SKM-1 treated with dmso at 0.1 percent for 144 hours (cell line): ENCODE measurements around the gene SMIM29.
A peak's percentile ranks its signal among the peaks of the same experiment; 100 is the strongest.
"Not testable (repeated sequence)": the region's sequence is repeated elsewhere in the genome, so short reads cannot be mapped to it uniquely, and the experiment has no call there.

Source experiments
- DNase-seq: peaks from one replicate; lab custom pipeline; 2025; ENCODE audit not compliant: unreplicated experiment; lab: John Stamatoyannopoulos, UW

The SMIM29 gene

GRCh38 chr6:34248727-34249468 lies at the start of gene SMIM29:
SMIM29 (minus strand) TSS chr6:34249006; CDS start chr6:34247791, 1,215 bp downstream.
- peak; percentile 95 for DNase-seq

DNA sequence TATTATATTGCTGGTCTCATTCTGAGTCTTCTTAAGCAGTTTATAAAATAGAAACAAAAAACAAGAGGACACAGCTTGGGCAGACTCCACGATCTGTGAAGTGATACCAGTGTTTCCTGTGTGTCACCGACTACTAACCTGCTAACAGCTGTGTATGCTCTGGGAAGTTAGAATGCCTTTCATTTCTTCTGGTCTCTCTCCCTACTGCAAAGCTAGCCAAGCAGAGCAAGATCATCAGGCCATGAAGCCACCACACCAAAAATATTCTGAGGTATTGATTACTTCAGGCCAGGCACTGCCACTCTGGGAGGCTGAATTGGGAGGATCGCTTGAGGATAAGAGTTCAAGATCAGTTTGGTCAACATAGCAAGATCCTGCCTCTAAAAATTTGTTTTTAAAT lies 46.9 kb upstream of the SMIM29 start:
- no peak for DNase-seq

DNA sequence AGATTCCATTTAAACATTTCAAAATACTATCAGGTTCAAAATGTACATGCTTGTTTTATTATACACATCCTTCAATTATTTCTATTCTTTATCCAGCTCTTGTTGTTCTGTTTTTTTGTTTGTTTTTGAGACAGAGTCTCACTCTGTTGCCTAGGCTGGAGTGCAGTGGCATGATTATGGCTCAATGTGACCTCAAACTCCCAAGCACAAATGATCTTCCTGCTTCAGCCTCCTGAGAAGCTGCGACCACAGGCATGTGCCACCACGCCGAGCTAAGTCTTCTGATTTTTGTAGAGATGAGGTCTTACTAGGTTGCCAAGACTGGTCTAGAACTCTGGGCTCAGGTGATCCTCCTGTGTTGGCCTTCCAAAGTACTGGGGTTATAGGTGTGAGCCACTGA lies 44.1 kb upstream of the SMIM29 start:
- no peak for DNase-seq

DNA sequence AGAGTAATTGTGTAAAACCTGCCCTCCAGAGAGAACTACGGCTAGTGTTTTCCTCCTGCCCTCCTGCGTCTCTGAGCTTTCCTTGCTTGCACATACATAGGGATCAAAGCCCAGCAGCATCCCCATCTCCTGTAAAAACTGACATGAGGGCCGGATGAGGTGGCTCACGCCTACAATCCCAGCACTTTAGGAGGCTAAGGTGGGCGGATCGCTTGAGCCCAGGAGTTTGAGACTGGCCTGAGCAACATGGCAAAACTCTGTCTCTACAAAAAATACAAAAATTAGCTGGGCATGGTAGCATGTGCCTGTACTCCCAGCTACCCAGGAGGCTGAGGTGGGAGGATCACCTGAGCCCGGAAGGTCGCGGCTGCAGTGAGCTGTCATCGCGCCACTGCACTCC lies 40.3 kb upstream of the SMIM29 start:
- no peak for DNase-seq

GRCh38 chr6:34288581-34288980 lies 39.8 kb upstream of the SMIM29 start:
- no peak for DNase-seq

DNA sequence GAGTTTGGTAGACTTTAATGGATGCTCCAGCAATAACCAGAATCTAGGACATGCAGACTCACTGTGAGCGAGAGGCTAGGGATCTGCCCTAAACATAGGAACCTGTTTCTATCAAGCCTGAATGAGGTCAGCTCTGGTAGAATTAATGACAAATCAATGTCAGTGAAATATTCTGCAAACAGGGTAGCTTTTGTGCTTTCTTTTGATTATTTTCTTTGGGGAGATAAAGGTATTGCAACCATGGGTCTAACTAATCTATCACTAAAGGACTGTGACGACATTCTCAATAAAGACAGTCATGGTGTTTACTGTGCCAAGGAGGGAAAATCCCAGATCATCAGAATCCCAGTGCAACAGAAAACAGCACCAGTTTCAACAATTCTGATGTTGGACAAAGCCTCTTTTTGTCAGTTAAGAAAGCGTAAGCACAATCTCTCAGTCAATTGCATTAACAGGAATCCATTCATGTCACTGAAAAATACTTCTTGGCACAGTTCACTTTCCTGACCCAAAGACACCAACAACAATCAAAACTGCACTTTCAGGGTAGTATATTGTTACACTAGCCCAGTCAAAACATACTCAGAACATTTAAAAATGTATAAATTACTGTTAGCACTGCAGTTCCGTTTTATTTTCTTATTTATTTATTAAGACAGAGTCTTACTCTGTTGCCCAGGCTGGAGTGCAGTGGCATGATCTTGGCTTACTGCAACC lies 36.8 kb upstream of the SMIM29 start:
- no peak for DNase-seq

DNA sequence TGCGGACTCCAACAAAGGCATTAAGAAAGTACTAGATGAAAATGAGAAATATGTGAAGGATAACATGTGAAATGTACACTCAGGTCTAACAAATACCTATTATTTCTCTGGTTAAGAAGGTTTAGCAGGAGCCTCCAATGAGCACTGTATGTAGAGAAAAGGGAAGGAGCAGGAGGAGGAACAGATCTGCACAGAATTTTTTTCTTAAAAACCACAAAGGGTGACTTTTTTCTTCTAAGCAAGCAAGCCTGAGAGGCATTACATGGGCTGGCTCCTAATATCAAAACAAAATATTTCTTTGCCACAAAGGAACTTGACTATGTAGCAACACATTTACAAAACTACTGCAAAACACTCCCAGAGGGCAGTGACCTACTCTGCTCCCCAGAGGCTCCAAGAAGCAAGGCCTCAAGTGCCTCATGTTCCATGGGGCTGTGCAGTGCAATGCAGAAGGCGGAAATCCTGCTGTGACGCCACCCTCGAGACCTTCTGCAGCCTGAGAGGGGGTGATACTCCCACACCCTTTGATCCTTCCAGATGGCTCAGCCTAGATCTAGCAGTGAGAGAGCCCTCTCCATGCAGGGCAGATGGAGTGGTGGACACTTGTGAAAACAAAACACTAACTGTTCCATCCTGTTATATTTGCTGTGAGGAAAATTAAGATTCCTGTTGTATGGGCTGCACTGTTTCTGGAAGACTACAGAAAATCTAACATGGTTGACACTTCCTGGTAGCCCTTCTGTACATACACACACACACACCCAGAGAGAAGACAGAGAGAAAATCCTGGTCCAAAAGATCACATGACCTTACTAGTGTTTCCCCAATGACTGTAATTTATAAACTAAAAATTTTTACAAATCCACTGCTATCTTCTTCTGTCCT lies 36.0 kb upstream of the SMIM29 start:
- peak; percentile 99 for DNase-seq

- no peak for DNase-seq
Observed at GRCh38 chr6:34281702-34282334, 33.0 kb upstream of the SMIM29 start.

GRCh38 chr6:34280216-34280615 lies 31.4 kb upstream of the SMIM29 start:
- no peak for DNase-seq

- DNase-seq: no peak
Observed at GRCh38 chr6:34278833-34279232, 30.0 kb upstream of the SMIM29 start.

- no peak for DNase-seq
Observed at GRCh38 chr6:34277763-34278112, 28.9 kb upstream of the SMIM29 start.

- DNase-seq: no peak
Observed at GRCh38 chr6:34276881-34277762, 28.3 kb upstream of the SMIM29 start.

GRCh38 chr6:34276191-34276590 lies 27.4 kb upstream of the SMIM29 start:
- DNase-seq: no peak

- no peak for DNase-seq
Observed at GRCh38 chr6:34275128-34275804, 26.5 kb upstream of the SMIM29 start.

DNA sequence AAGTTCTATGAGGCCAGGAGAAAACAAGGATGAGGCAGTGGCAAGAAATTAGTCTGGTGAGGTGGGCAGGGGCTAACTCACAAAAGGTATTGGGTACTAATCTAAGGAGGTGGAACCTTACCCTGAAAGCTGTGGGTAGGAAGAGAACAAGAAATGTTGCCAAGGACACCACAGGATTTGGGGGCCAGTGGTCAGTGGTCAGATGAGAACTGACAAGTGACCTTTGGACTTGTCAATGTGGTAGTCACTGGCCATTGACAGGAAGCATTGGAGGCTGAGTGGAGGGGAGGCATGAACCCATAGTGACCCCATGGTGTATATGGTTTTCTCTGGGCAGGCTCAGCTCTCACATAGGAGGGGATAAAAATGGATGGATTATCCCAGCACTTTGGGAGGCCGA lies 25.3 kb upstream of the SMIM29 start:
- no peak for DNase-seq

DNA sequence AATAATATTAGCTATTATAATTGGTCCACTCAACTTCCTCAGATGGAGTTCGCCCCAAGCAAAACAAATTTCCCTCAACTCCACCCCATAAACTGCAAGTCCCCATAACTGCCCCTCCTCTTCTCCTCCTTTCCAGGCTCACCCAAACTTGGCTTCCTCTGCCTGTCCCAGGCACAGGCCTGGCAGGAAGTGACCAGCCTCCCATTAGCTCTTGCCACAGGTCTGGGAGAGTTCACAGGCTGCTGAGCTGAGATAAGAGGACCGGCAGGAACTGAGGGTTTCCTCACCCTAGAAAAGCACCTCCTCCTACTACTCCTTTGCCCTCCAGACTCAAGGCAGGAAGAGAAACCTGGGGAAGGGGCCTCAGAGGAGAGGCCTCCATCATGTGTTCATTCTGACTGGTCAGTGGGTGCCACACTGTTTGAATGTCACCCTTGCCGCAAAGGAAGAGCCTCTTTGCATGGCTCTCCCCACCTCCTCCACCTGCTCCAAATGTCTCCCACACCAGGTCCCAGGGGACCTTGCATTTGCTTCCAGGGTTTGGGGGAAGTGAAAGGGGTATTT lies 24.5 kb upstream of the SMIM29 start:
- peak; percentile 91 for DNase-seq

DNA sequence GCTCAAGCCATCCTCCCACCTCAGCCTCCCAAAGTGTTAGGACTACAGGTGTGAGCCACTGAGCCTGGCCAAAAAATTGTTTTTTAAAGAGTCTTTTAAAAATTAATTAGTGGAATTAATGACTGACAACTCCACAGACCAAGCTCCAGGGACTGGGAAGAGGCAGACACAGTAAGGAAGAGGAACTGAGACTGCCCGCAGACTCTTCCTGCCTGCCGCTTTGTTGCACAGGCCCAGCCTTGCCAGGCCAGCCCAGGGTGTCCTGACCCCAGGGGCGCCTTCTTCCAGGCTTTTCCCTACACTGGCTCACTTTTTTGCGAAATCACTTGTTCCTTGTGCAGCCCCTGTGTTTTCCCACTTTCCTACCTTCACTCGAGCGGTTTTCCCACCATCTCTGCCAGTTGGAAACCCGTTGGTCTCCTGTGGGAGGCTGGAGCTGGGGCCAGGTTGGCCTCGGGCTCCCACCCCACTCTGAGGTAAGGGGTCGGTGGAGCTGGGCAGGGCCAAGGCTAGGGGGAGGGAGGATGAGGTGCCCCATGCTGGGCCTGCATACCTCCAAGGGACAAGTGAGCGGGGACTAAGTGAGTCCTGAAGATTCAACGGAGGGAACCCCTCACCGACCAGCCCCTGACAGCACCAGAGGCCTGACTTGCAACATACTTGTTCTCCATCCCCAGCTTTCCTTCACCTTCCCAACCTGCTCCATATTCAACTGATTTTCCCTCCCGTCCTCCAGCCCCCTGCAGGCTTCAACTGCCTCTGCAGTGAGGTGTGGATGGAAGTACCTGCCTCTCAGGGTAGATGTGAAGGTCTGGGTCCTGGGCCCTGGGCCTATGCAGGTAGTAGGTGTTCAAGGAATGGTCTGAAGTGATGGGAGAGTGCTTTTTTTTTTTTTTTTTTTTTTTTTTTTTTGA lies 23.5 kb upstream of the SMIM29 start:
- peak; percentile 57 for DNase-seq

GRCh38 chr6:34269658-34270341 lies 21.0 kb upstream of the SMIM29 start:
- DNase-seq: not testable (repeated sequence)
